ENCODE results near the gene TBX3.
A peak's percentile ranks its signal among the peaks of the same experiment; 100 is the strongest.

The TBX3 gene

GRCh38 chr12:114668151-114668885 is 15.7 kb downstream of the TBX3 start:
- DNase-seq (ENCODE audit: low spot score), result peak; percentile 35

DNA sequence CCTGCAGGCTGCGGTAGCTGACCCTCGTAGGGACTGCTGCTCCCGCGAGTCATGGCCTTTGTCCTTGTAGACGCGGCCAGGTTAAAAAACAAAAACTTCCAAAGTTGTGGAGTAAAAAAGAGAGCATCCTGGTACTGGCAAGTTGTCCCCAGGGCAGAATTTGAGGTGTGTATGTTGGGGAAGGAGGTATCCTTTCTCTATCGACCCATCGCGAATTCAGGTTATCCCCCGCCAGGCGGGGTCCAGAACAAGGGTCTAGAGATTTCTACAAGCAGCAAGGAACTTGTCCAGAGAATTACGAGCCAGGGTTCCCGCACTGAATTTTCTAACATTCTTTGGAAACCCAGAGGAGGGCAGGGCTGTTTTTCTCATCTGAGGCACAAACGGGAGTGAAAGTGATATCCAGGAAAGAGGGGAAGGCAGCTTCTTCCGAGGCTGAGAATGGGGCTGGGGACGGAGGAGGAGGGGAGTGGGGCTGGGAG is 16.3 kb downstream of the TBX3 start:
- DNase-seq (ENCODE audit: low spot score), result no peak

DNA sequence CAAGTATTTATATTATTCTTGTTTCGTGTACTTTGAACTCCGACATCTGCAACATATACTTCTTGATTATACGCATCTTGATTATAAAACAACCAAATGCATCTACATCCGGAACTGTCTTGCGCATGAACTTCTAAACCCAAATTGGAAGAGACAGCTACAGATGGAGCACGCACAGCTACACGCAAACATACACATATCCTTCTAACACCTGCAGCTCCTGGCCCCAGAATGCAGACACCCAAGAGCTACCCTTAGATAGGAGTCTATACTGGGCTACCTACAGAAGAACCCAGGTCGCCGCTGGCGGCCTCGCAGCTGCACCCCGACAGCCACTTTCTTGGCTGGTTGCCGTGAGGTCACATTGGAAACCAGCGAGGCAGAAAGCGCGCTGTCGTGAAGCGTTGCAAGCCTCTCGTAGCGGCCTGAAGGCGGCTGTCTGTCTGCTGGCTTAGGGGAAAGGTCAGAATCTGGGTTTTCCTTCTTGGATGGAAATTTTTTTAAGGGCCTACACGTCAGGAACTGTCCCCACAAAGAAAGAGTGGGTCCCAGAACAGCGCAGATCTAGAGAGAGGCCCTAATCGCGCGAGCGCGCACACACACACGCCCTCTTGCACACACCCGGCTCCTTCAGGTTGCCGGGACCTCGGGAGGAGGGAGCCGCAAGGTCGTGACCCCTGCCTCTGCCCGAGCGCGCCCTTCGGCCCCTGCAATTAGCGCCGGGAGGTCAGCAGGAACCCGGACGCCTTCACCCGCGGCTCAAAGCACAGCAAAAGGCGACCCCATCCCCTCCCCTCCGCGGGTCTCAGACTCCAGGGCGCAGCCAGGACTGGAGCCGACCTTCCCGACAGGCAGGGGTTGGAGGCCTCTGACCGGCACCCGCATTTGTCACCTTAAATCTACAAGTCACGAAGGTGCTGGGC is 17.0 kb downstream of the TBX3 start:
- DNase-seq (ENCODE audit: low spot score), result no peak

- DNase-seq (ENCODE audit: low spot score), result no peak
Measured at GRCh38 chr12:114665411-114666260, 18.3 kb downstream of the TBX3 start.

GRCh38 chr12:114664651-114665320 is 19.2 kb downstream of the TBX3 start:
- DNase-seq (ENCODE audit: low spot score), result no peak

- peak; percentile 37 for DNase-seq (ENCODE audit: low spot score)
Measured at GRCh38 chr12:114662512-114663177, 21.3 kb downstream of the TBX3 start.

DNA sequence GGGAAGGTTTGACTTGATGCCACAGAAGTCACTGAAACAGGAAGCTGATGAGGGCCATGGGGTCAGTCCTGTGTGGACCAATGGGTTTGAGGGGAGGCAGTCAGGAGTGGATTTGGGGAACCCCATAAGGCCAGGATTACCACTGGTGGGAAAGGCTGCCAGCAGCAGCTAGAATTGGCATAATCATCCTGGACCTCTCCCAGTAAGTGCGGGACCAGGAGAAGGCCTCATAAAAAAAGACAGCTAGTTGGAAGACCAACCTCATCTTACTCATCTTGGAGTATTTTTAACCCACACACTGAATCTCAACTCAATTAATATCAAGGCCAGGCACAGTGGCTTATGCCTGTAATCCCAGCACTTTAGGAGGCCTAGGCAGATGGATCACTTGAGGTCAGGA is 22.7 kb downstream of the TBX3 start:
- DNase-seq (ENCODE audit: low spot score), result no peak

DNA sequence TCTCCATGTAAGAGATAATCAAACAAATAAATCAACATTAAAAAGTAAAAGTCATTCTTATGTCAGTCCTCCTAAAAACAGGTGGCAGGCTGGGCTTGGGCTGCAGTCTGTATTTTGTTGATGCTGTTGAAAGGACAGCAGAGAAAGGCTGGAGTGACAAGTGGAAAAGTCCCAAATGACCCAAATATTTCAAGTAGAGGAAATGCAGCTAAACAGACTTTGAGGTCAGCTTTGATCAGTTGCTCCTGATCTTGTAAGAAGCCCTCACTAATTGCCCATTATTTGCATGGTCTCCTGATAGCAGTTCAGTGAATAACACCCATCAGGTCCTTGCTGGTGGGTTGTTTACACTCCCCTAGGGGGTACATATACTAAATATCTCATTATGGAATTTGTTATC is 24.9 kb downstream of the TBX3 start:
- no peak for DNase-seq (ENCODE audit: low spot score)

- DNase-seq (ENCODE audit: low spot score), result no peak
Measured at GRCh38 chr12:114658002-114658441, 26.0 kb downstream of the TBX3 start.

DNA sequence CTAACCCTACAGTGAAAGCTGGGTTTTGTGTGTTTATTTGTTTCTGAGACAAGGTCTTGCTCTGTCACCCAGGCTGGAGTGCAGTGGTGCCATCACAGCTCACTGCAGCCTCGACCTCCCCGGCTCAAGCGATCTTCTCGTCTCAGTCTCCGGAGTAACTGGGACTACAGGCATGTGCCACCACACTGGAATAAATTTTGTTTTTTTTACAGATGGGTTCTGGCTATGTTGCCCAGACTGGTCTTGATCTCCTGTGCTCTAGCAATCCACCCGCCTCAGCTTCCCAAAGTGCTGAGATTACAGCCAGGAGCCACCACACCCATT is 26.4 kb downstream of the TBX3 start:
- DNase-seq (ENCODE audit: low spot score), result no peak

DNA sequence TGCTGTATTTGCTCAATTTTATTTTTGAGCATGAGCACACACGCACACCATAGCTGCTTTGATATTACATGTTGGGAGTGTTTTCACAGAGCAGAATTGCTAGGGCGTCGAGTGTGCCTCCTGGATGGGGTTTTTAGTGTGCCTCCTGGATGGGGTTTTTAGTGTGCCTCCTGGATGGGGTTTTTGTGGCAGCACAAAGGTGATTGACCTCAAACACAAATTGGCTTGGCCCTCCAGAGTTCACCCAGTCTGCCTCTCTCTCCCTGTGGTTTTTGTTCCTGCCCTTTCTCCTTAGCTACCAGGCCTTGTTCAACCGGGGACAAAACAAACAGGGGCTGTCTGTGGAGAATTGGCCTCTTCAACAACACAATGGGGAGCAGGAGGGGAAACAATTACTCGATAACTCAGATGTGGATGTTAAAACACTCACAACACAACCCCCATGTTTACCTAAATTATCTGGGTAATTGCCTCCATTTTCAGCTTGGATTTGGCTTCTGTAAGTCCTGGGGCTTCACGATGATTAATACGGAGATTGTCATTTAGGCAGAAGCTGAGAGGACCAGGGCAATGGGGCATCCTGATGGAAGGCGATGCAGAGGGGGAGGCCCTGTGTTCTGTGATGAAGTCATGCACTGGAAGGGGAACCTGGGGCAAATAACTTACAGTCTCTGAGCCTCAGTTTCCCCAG is 26.9 kb downstream of the TBX3 start:
- DNase-seq (ENCODE audit: low spot score), result no peak

DNA sequence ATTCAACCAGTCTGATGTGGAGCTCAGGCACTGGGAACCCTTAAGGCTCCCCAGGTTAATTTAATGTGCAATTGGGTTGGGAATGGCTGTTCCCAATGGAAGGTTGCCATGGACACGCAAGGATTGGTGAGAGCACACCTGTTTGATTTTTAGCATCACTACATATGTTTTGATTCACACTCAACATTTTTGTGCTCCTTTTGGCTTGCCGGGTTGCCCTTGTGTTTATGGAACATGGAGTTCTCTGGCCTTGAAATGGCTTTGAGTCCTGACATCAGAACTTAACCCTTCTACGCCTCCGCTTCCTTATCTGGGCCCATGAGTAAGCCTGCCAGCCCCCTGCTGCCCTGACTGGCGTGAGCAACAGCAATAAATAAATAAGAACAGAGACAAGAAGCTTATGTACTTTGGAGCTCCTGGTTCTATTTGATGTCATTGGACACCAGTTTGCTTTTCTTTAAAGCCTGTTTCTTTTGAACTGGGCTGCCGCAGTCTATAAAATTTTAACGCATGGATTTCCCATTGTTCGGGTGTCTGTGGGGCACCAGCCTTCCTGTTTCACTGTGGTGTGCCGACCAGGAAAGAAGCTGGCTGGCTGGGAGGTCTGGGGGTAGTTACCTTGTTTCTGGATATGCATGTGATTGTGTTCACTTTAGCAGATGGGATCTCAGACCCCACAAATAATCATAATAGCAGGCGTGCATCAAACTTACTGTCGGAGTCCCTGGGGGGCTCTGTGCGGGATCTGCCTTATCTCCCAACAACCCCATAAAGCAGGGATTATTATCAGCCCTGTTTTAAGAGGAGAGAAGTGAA is 27.8 kb downstream of the TBX3 start:
- DNase-seq (ENCODE audit: low spot score), result no peak

- DNase-seq (ENCODE audit: low spot score), result no peak
Measured at GRCh38 chr12:114649585-114649984, 34.4 kb downstream of the TBX3 start.

DNA sequence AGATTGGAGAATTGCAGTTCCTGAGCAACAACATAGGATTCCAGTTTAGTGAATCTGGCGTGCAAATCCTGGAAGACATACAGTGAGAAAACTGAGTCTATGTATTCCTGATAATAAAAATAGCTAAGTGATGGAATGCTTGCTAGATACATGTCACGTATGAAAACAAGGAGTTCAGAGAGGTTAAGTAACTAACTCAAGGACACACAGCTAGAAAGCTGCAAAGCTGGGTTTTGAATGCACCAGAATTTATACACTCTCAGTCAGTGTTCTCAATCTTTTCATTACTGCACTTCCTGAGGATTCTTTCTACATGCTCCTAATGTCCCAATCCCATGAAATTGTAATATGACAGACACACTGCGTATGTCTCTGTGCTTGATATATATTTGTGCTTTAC is 35.3 kb downstream of the TBX3 start:
- no peak for DNase-seq (ENCODE audit: low spot score)

GRCh38 chr12:114638790-114639435 is 45.1 kb downstream of the TBX3 start:
- no peak for DNase-seq (ENCODE audit: low spot score)

- DNase-seq (ENCODE audit: low spot score), result no peak
Measured at GRCh38 chr12:114636723-114637480, 47.1 kb downstream of the TBX3 start.

GRCh38 chr12:114631242-114631641 is 52.7 kb downstream of the TBX3 start:
- no peak for DNase-seq (ENCODE audit: low spot score)

- no peak for DNase-seq (ENCODE audit: low spot score)
Measured at GRCh38 chr12:114628199-114628598, 55.8 kb downstream of the TBX3 start.

Measured in globus pallidus (tissue), 1 donor.